ENCODE results near the gene SRRM3. TPM values are rescaled to one million over a fixed set of nuclear protein-coding genes. Genes with fewer than 3 reads are reported as not detected.

Gene SRRM3
- polyA plus RNA-seq, 1 donor from 2014 or later: 34.9 TPM

GRCh38 chr7:76257973-76258372 lies 56.3 kb downstream of the SRRM3 start:
- Histone ChIP-seq H3K27ac (ENCODE audit: low read length) (no peak overlapping the region), H3K27me3 (ENCODE audit: insufficient read depth, low read depth, low read length) (no peaks in the 10 kb centered on the region), H3K9me2 (ENCODE audit: insufficient read depth, low read length) (no peaks in the 10 kb centered on the region), H4K20me1 (ENCODE audit: insufficient read depth) (no peaks in the 10 kb centered on the region), H3K4me3 (ENCODE audit: low read length) (no peak overlapping the region), H3K9ac (ENCODE audit: low read length) (no peak overlapping the region), H3K4me2 (ENCODE audit: low read length) (no peak overlapping the region), H3K9me3 (ENCODE audit: low read length) (no peaks in the 10 kb centered on the region), H3K79me2 (replicated peaks; ENCODE audit: insufficient read depth, low read length) (no peaks in the 10 kb centered on the region), H2AFZ (ENCODE audit: low read depth, low read length) (no peak overlapping the region), H3F3A (ENCODE audit: insufficient read depth, low read length, poor library complexity, severe bottlenecking) (no peaks in the 10 kb centered on the region), H3K36me3 (ENCODE audit: insufficient read depth, low read length) (no peaks in the 10 kb centered on the region)
- TF ChIP-seq RAD21 (conservative IDR thresholded peaks at IDR 0.05) (no peak), REST (IDR thresholded peaks at IDR 0.05; ENCODE audit: borderline replicate concordance) (no peak), POLR2AphosphoS5 (IDR thresholded peaks at IDR 0.05) (no peak), EP300 (conservative IDR thresholded peaks at IDR 0.05; ENCODE audit: poor library complexity, severe bottlenecking) (no peak), SMC3 (conservative IDR thresholded peaks at IDR 0.05; ENCODE audit: poor library complexity) (no peak), TAF1 (IDR thresholded peaks at IDR 0.05; ENCODE audit: low read depth) (no peak), CTCF (IDR thresholded peaks at IDR 0.05; ENCODE audit: poor library complexity, severe bottlenecking) (no peak), MXI1 (conservative IDR thresholded peaks at IDR 0.05; ENCODE audit: poor library complexity, severe bottlenecking) (no peak), EZH2 (IDR thresholded peaks at IDR 0.05; ENCODE audit: borderline replicate concordance, insufficient read depth, low read length, poor library complexity, severe bottlenecking) (no peak)

- Histone ChIP-seq H3K36me3 (ENCODE audit: insufficient read depth, low read length) (no peaks in the 10 kb centered on the region), H3K27ac (ENCODE audit: low read length) (no peak overlapping the region), H2AFZ (ENCODE audit: low read depth, low read length) (no peak overlapping the region), H3K9ac (ENCODE audit: low read length) (no peak overlapping the region), H3K4me3 (ENCODE audit: low read length) (no peak overlapping the region), H3K27me3 (ENCODE audit: insufficient read depth, low read depth, low read length) (no peaks in the 10 kb centered on the region), H4K20me1 (ENCODE audit: insufficient read depth) (no peaks in the 10 kb centered on the region), H3K79me2 (replicated peaks; ENCODE audit: insufficient read depth, low read length) (no peaks in the 10 kb centered on the region), H3F3A (ENCODE audit: insufficient read depth, low read length, poor library complexity, severe bottlenecking) (no peaks in the 10 kb centered on the region), H3K9me2 (ENCODE audit: insufficient read depth, low read length) (no peaks in the 10 kb centered on the region), H3K4me2 (ENCODE audit: low read length) (no peak overlapping the region), H3K9me3 (ENCODE audit: low read length) (no peaks in the 10 kb centered on the region)
- TF ChIP-seq MXI1 (conservative IDR thresholded peaks at IDR 0.05; ENCODE audit: poor library complexity, severe bottlenecking): no peak
- no peak for TF ChIP-seq TAF1 (IDR thresholded peaks at IDR 0.05; ENCODE audit: low read depth)
- no peak for TF ChIP-seq POLR2AphosphoS5 (IDR thresholded peaks at IDR 0.05)
- TF ChIP-seq RAD21 (conservative IDR thresholded peaks at IDR 0.05): no peak
- no peak for TF ChIP-seq EZH2 (IDR thresholded peaks at IDR 0.05; ENCODE audit: borderline replicate concordance, insufficient read depth, low read length, poor library complexity, severe bottlenecking)
- TF ChIP-seq CTCF (IDR thresholded peaks at IDR 0.05; ENCODE audit: poor library complexity, severe bottlenecking): no peak
- TF ChIP-seq REST (IDR thresholded peaks at IDR 0.05; ENCODE audit: borderline replicate concordance): no peak
- TF ChIP-seq SMC3 (conservative IDR thresholded peaks at IDR 0.05; ENCODE audit: poor library complexity): no peak
- TF ChIP-seq EP300 (conservative IDR thresholded peaks at IDR 0.05; ENCODE audit: poor library complexity, severe bottlenecking): no peak
Observed at GRCh38 chr7:76259124-76260093, 57.7 kb downstream of the SRRM3 start.

All from neural cell (in vitro differentiated cells).